Keratinocyte (primary cell): ENCODE data around the gene CILP.

ENCODE experiments used
- CTCF ChIP-seq, 3 experiments: IDR thresholded peaks in 1 of 3; conservative IDR thresholded peaks in 1 of 3; optimal IDR thresholded peaks in 1 of 3; 2 replicates in 2 of 3; 3 replicates in 1 of 3; pipeline versions ENCODE3 to v1.5.1; 2011; ENCODE audit warnings: low read length in 3 of 3, mild to moderate bottlenecking in 3 of 3, moderate library complexity in 2 of 3, control low read depth in 1 of 3, inconsistent platforms in 1 of 3; ENCODE audit not compliant: insufficient read depth in 2 of 3; ENCODE audit errors: extremely low read depth in 1 of 3
- EZH2 ChIP-seq: IDR thresholded peaks from one replicate; pipeline ENCODE4 v1.6.1; 2012; ENCODE audit warnings: inconsistent platforms, mild to moderate bottlenecking, low read length, moderate library complexity

- no peak for TF ChIP-seq CTCF (optimal IDR thresholded peaks at IDR 0.05 in 1 of 3, IDR thresholded peaks at IDR 0.05 in 1 of 3, conservative IDR thresholded peaks at IDR 0.05 in 1 of 3; ENCODE audit: extremely low read depth in 1 of 3, insufficient read depth in 2 of 3, low read length in 3 of 3)
- TF ChIP-seq EZH2 = no peak
These were observed 43.1 kb upstream of the CILP start for GRCh38 chr15:65254356-65254755.
